Neural cell (in vitro differentiated cells): Measurements from ENCODE around the gene PIGP. TPM values are rescaled to one million over a fixed set of nuclear protein-coding genes. Genes with fewer than 3 reads are reported as not detected.

ENCODE experiments used
- H2AFZ ChIP-seq: fragments of 200-600, 300-800 bp; sonication (generic), shearing (Covaris generic); 2 replicates; pipeline ENCODE4 v1.6.0; 2014; ENCODE audit warnings: low read depth, mild to moderate bottlenecking, antibody characterized with exemption, low read length, moderate library complexity
- H3F3A ChIP-seq: fragments of 200-600 bp; shearing (Covaris generic); 2 replicates; pipeline ENCODE4 v1.6.1; 2016; ENCODE audit warnings: mild to moderate bottlenecking, moderate library complexity, mixed read lengths, antibody characterized with exemption, low read length; ENCODE audit not compliant: insufficient read depth, poor library complexity, severe bottlenecking
- H3K27ac ChIP-seq: fragments of 200-600, 300-800 bp; sonication (generic), shearing (Covaris generic); 2 replicates; pipeline ENCODE4 v1.5.1; 2014; ENCODE audit warnings: mild to moderate bottlenecking, low read length, moderate library complexity
- H3K27me3 ChIP-seq: fragments of 300-800, 200-600 bp; sonication (generic), shearing (Covaris generic); 2 replicates; pipeline ENCODE4 v1.6.0; 2014; ENCODE audit warnings: mild to moderate bottlenecking, low read depth, low read length, moderate library complexity; ENCODE audit not compliant: insufficient read depth
- H3K36me3 ChIP-seq: fragments of 300-800, 200-600 bp; sonication (generic), shearing (Covaris generic); 2 replicates; pipeline ENCODE4 v1.5.1; 2014; ENCODE audit warnings: mild to moderate bottlenecking, antibody characterized with exemption, low read length, moderate library complexity; ENCODE audit not compliant: insufficient read depth
- H3K4me2 ChIP-seq: fragments of 300-800, 200-600 bp; sonication (generic), shearing (Covaris generic); 2 replicates; pipeline ENCODE4 v1.6.0; 2014; ENCODE audit warnings: mild to moderate bottlenecking, low read length
- H3K4me3 ChIP-seq: fragments of 300-800, 200-600 bp; sonication (generic), shearing (Covaris generic); 2 replicates; pipeline ENCODE4 v1.5.1; 2014; ENCODE audit warnings: mild to moderate bottlenecking, low read length, moderate library complexity
- H3K79me2 ChIP-seq: fragments of 200-600 bp; shearing (Covaris generic); replicated peaks from 2 replicates; pipeline ENCODE4 v1.6.0; 2014; ENCODE audit warnings: mild to moderate bottlenecking, low read length, moderate library complexity; ENCODE audit not compliant: insufficient read depth
- H3K9ac ChIP-seq: fragments of 300-800, 200-600 bp; sonication (generic), shearing (Covaris generic); 2 replicates; pipeline ENCODE4 v1.6.1; 2016; ENCODE audit warnings: mild to moderate bottlenecking, low read length, mixed read lengths
- H3K9me2 ChIP-seq: fragments of 200-600 bp; shearing (Covaris generic); 2 replicates; pipeline ENCODE4 v1.6.1; 2016; ENCODE audit warnings: mild to moderate bottlenecking, low read length, mixed read lengths; ENCODE audit not compliant: insufficient read depth
- H3K9me3 ChIP-seq: fragments of 200-600, 300-800 bp; sonication (generic), shearing (Covaris generic); 2 replicates; pipeline ENCODE4 v1.6.1; 2016; ENCODE audit warnings: mild to moderate bottlenecking, mixed run types, low read length, moderate library complexity, mixed read lengths
- H4K20me1 ChIP-seq: fragments of 200-600 bp; shearing (Covaris generic); 2 replicates; pipeline ENCODE4 v1.6.1; 2016; ENCODE audit warnings: mild to moderate bottlenecking, mixed run types; ENCODE audit not compliant: insufficient read depth
- CTCF ChIP-seq: fragments of 450-650 bp; IDR thresholded peaks from 2 replicates; pipeline ENCODE4 v1.5.1; 2014; ENCODE audit warnings: antibody characterized with exemption, mild to moderate bottlenecking, moderate library complexity; ENCODE audit not compliant: poor library complexity, severe bottlenecking
- EP300 ChIP-seq: fragments of 450-650 bp; conservative IDR thresholded peaks from 2 replicates; pipeline ENCODE4 v1.6.1; 2014; ENCODE audit warnings: antibody characterized with exemption, mild to moderate bottlenecking, moderate library complexity; ENCODE audit not compliant: poor library complexity, severe bottlenecking
- EZH2 ChIP-seq: fragments of 200-600, 300-800 bp; shearing (Covaris generic), sonication (generic); IDR thresholded peaks from 2 replicates; pipeline ENCODE4 v1.6.1; 2014; ENCODE audit warnings: antibody characterized with exemption, low read length, borderline replicate concordance, mild to moderate bottlenecking; ENCODE audit not compliant: insufficient read depth, poor library complexity, severe bottlenecking
- MXI1 ChIP-seq: fragments of 450-650 bp; conservative IDR thresholded peaks from 2 replicates; pipeline ENCODE4 v1.6.1; 2014; ENCODE audit warnings: antibody characterized with exemption, mild to moderate bottlenecking; ENCODE audit not compliant: poor library complexity, severe bottlenecking
- POLR2AphosphoS5 ChIP-seq: IDR thresholded peaks from 2 replicates; pipeline ENCODE4 v1.6.1; 2012
- RAD21 ChIP-seq: fragments of 450-650 bp; conservative IDR thresholded peaks from 2 replicates; pipeline ENCODE4 v1.6.1; 2014; ENCODE audit warnings: antibody characterized with exemption, mild to moderate bottlenecking, moderate library complexity
- SMC3 ChIP-seq: fragments of 450-650 bp; conservative IDR thresholded peaks from 2 replicates; pipeline ENCODE4 v1.6.1; 2014; ENCODE audit warnings: antibody characterized with exemption, mild to moderate bottlenecking, moderate library complexity; ENCODE audit not compliant: poor library complexity
- TAF1 ChIP-seq: IDR thresholded peaks from 2 replicates; pipeline ENCODE4 v1.6.1; 2012; ENCODE audit warnings: low read depth
- polyA plus RNA-seq: library from polyadenylated mRNA; depleted of rRNA; stranded (reverse); fragments of >200 nt; gene quantifications from 2 replicates; pipeline ENCODE4 v1.2.3, GENCODE V29; 2014
- TF ChIP-seq, protein P1 (sequence below): IDR thresholded peaks from 2 replicates; pipeline ENCODE4 v1.6.1; 2012; ENCODE audit warnings: borderline replicate concordance

The PIGP gene
- polyA plus RNA-seq, 1 donor from 2014 or later = 38.5 TPM

- no peak overlapping the region for H3K9ac ChIP-seq
- H4K20me1 ChIP-seq = peaks cover 18% of the 10 kb centered on the region
- no peaks in the 10 kb centered on the region for H3K36me3 ChIP-seq
- H3K9me3 ChIP-seq = no peaks in the 10 kb centered on the region
- H3K79me2 ChIP-seq = peaks cover 92% of the 10 kb centered on the region
- H3K27me3 ChIP-seq = no peaks in the 10 kb centered on the region
- H3F3A ChIP-seq = no peaks in the 10 kb centered on the region
- H3K9me2 ChIP-seq = no peaks in the 10 kb centered on the region
- TF ChIP-seq EP300 = no peak
- no peak for TF ChIP-seq POLR2AphosphoS5
- TF ChIP-seq EZH2 = no peak
- no peak for TF ChIP-seq MXI1
- TF ChIP-seq, protein P1, sequence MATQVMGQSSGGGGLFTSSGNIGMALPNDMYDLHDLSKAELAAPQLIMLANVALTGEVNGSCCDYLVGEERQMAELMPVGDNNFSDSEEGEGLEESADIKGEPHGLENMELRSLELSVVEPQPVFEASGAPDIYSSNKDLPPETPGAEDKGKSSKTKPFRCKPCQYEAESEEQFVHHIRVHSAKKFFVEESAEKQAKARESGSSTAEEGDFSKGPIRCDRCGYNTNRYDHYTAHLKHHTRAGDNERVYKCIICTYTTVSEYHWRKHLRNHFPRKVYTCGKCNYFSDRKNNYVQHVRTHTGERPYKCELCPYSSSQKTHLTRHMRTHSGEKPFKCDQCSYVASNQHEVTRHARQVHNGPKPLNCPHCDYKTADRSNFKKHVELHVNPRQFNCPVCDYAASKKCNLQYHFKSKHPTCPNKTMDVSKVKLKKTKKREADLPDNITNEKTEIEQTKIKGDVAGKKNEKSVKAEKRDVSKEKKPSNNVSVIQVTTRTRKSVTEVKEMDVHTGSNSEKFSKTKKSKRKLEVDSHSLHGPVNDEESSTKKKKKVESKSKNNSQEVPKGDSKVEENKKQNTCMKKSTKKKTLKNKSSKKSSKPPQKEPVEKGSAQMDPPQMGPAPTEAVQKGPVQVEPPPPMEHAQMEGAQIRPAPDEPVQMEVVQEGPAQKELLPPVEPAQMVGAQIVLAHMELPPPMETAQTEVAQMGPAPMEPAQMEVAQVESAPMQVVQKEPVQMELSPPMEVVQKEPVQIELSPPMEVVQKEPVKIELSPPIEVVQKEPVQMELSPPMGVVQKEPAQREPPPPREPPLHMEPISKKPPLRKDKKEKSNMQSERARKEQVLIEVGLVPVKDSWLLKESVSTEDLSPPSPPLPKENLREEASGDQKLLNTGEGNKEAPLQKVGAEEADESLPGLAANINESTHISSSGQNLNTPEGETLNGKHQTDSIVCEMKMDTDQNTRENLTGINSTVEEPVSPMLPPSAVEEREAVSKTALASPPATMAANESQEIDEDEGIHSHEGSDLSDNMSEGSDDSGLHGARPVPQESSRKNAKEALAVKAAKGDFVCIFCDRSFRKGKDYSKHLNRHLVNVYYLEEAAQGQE = no peak
- TF ChIP-seq CTCF = no peak
- no peak for TF ChIP-seq SMC3
- no peak for TF ChIP-seq TAF1
- TF ChIP-seq RAD21 = no peak
- H2AFZ ChIP-seq = no peak overlapping the region
- H3K4me2 ChIP-seq = no peak overlapping the region
- H3K27ac ChIP-seq = no peak overlapping the region
- H3K4me3 ChIP-seq = no peak overlapping the region
Measured at GRCh38 chr21:37088186-37088735, 15.4 kb upstream of the PIGP start.

- H3K4me3 ChIP-seq = no peak overlapping the region
- peaks cover 24% of the 10 kb centered on the region for H4K20me1 ChIP-seq
- no peak overlapping the region for H3K27ac ChIP-seq
- H3K4me2 ChIP-seq = no peak overlapping the region
- H2AFZ ChIP-seq = no peak overlapping the region
- H3K9me3 ChIP-seq = no peaks in the 10 kb centered on the region
- H3F3A ChIP-seq = no peaks in the 10 kb centered on the region
- peaks cover 96% of the 10 kb centered on the region for H3K79me2 ChIP-seq
- H3K36me3 ChIP-seq = no peaks in the 10 kb centered on the region
- H3K27me3 ChIP-seq = no peaks in the 10 kb centered on the region
- TF ChIP-seq CTCF (peak; percentile 36), EZH2 (no peak), TAF1 (no peak), RAD21 (peak; percentile 34), MXI1 (no peak), POLR2AphosphoS5 (no peak), EP300 (no peak), SMC3 (peak; percentile 27)
- TF ChIP-seq, protein P1 = no peak
- H3K9ac ChIP-seq = no peak overlapping the region
- no peaks in the 10 kb centered on the region for H3K9me2 ChIP-seq
Measured at GRCh38 chr21:37087188-37087587, 14.3 kb upstream of the PIGP start.
